ENCODE data around the gene PLAAT2.
"Not testable (repeated sequence)": the region's sequence is repeated elsewhere in the genome, so short reads cannot be mapped to it uniquely, and the experiment has no call there.

Gene PLAAT2

GRCh38 chr11:63547061-63547460, 16.1 kb downstream of the PLAAT2 start:
- DNase-seq: no peak

- DNase-seq: no peak
Measured at GRCh38 chr11:63543711-63544110, 19.5 kb downstream of the PLAAT2 start.

- DNase-seq: not testable (repeated sequence)
Measured at GRCh38 chr11:63542506-63542905, 20.7 kb downstream of the PLAAT2 start.

GRCh38 chr11:63537293-63538101, 25.7 kb downstream of the PLAAT2 start:
- DNase-seq: no peak

GRCh38 chr11:63536669-63537292, 26.4 kb downstream of the PLAAT2 start, which contains the start of gene PLAAT4:
Gene PLAAT4, plus strand, starts transcription at chr11:63536808. Its CDS starts 61 bp downstream, at chr11:63536869.
- no peak for DNase-seq

- DNase-seq: peak; percentile 62
Measured at GRCh38 chr11:63535734-63536133, 27.4 kb downstream of the PLAAT2 start.

GRCh38 chr11:63534895-63535461, 28.2 kb downstream of the PLAAT2 start:
- DNase-seq: peak; percentile 27

- no peak for DNase-seq
Measured at GRCh38 chr11:63534076-63534475, 29.1 kb downstream of the PLAAT2 start.

GRCh38 chr11:63532799-63533475, 30.2 kb downstream of the PLAAT2 start:
- no peak for DNase-seq

GRCh38 chr11:63532117-63532516, 31.1 kb downstream of the PLAAT2 start:
- no peak for DNase-seq

GRCh38 chr11:63531074-63531792, 31.9 kb downstream of the PLAAT2 start:
- DNase-seq: peak; percentile 52

- DNase-seq: no peak
Measured at GRCh38 chr11:63530021-63530420, 33.2 kb downstream of the PLAAT2 start.

GRCh38 chr11:63529373-63529772, 33.8 kb downstream of the PLAAT2 start:
- DNase-seq: not testable (repeated sequence)

- not testable (repeated sequence) for DNase-seq
Measured at GRCh38 chr11:63528729-63529278, 34.4 kb downstream of the PLAAT2 start.

GRCh38 chr11:63528156-63528555, 35.0 kb downstream of the PLAAT2 start:
- DNase-seq: not testable (repeated sequence)

- DNase-seq: no peak
Measured at GRCh38 chr11:63527667-63528066, 35.5 kb downstream of the PLAAT2 start.

GRCh38 chr11:63523151-63523550, 40.0 kb downstream of the PLAAT2 start:
- DNase-seq: no peak

GRCh38 chr11:63521896-63522295, 41.3 kb downstream of the PLAAT2 start:
- no peak for DNase-seq

- DNase-seq: no peak
Measured at GRCh38 chr11:63520606-63521170, 42.5 kb downstream of the PLAAT2 start.

GRCh38 chr11:63518548-63518947, 44.6 kb downstream of the PLAAT2 start:
- DNase-seq: no peak

- DNase-seq: no peak
Measured at GRCh38 chr11:63517156-63517555, 46.0 kb downstream of the PLAAT2 start.

GRCh38 chr11:63516109-63516508, 47.1 kb downstream of the PLAAT2 start:
- no peak for DNase-seq

Measured in NK-92 treated with Interleukin-12 subunit alpha and Interleukin-12 subunit beta, amount 100 ng/mL, for 24 hours (cell line).